ENCODE data around the gene TRDN. TPM values are rescaled to one million over a fixed set of nuclear protein-coding genes. Genes with fewer than 3 reads are reported as not detected.

Gene TRDN
- total RNA-seq, 1 donor from 2014 or later = not detected

DNA sequence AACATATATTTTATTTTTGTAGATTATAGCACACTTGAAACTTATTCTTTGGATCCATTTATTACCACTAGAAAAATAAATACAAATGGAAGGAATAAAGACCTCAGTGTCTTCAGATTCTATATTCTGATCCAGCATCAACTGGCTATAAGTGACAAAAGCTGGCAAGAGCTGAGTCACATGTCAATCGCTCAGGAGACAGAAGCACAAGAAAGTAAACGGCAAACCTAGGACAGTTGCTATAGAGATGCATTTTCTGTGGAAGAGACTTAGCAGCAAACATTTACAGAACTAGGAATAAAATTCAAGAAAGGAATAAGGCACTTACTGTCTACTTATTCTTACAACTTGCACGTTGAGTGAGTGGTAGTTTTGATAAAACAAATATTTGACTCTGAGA is 410.4 kb downstream of the TRDN start:
- Histone ChIP-seq H3K27ac (no peak overlapping the region), H3K9me3 (no peaks in the 10 kb centered on the region), H3K36me3 (no peaks in the 10 kb centered on the region), H3K4me3 (no peak overlapping the region), H3K4me1 (no peaks in the 10 kb centered on the region), H3K27me3 (no peaks in the 10 kb centered on the region)
- no peak for DNase-seq (ENCODE audit: low spot score in 2 of 2)
- intact Hi-C loops (cut with DNase I) = no loop called here
- TF ChIP-seq, protein P1, sequence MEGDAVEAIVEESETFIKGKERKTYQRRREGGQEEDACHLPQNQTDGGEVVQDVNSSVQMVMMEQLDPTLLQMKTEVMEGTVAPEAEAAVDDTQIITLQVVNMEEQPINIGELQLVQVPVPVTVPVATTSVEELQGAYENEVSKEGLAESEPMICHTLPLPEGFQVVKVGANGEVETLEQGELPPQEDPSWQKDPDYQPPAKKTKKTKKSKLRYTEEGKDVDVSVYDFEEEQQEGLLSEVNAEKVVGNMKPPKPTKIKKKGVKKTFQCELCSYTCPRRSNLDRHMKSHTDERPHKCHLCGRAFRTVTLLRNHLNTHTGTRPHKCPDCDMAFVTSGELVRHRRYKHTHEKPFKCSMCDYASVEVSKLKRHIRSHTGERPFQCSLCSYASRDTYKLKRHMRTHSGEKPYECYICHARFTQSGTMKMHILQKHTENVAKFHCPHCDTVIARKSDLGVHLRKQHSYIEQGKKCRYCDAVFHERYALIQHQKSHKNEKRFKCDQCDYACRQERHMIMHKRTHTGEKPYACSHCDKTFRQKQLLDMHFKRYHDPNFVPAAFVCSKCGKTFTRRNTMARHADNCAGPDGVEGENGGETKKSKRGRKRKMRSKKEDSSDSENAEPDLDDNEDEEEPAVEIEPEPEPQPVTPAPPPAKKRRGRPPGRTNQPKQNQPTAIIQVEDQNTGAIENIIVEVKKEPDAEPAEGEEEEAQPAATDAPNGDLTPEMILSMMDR (IDR thresholded peaks at IDR 0.05) = no peak

DNA sequence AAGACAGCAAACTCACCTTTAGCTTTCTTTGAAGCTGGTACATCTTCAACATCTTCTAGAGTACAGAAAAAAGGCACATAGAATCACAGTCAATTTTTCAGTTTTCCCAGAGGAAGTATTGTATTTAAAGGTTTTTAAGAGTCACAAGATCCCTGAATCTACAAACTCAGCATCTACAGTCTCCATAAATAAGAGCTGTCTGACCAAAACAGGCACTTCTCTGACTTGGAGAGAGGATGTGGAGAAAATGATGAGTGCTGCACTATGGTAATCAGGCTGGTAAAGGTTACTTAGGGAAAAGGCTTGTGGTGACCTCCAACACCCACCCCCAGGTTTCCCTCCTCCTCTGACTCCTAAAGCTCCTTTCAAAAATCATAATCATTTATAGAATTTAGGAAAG is 412.7 kb downstream of the TRDN start:
- TF ChIP-seq, protein P1 (IDR thresholded peaks at IDR 0.05) = no peak
- intact Hi-C loops (cut with DNase I) = no loop called here

DNA sequence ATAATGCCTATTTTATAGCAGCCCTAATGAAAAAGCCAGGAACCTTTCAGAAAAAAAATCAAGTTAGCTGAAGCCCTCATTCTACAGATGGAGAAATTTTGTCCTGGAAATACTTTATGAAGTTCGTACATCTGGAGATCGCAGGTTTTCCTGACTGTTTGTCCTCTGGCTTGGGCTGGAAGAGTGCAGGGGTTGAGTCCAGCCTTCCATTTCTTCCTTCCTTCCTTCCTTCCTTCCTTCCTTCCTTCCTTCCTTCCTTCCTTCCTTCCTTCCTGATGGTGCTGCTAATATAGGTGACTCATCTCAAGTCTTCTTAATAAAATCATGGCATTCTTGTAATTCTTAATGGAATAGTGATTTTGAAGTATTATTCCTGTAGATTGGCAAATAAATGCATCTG is 413.3 kb downstream of the TRDN start:
- Histone ChIP-seq H3K36me3 (no peaks in the 10 kb centered on the region), H3K27me3 (no peaks in the 10 kb centered on the region), H3K27ac (no peak overlapping the region), H3K4me1 (no peaks in the 10 kb centered on the region), H3K9me3 (no peaks in the 10 kb centered on the region), H3K4me3 (no peak overlapping the region)
- no peak for DNase-seq (ENCODE audit: low spot score in 2 of 2)
- TF ChIP-seq, protein P1 (IDR thresholded peaks at IDR 0.05) = no peak
- intact Hi-C loops (cut with DNase I) = no loop called here

More for the DNA sequence above, 412.7 kb downstream of the TRDN start:
- Histone ChIP-seq H3K9me3 (no peaks in the 10 kb centered on the region), H3K36me3 (no peaks in the 10 kb centered on the region), H3K27ac (no peak overlapping the region), H3K27me3 (no peaks in the 10 kb centered on the region), H3K4me1 (no peaks in the 10 kb centered on the region), H3K4me3 (no peak overlapping the region)
- DNase-seq (ENCODE audit: low spot score in 2 of 2) = no peak

GRCh38 chr6:123215211-123215610 is 421.5 kb downstream of the TRDN start:
- no peaks in the 10 kb centered on the region for H3K9me3 ChIP-seq
- H3K4me1 ChIP-seq = no peaks in the 10 kb centered on the region
- DNase-seq (ENCODE audit: low spot score in 2 of 2) = no peak
- TF ChIP-seq, protein P1 (IDR thresholded peaks at IDR 0.05) = no peak
- intact Hi-C loops (cut with DNase I) = no loop called here
- H3K27me3 ChIP-seq = no peaks in the 10 kb centered on the region
- H3K27ac ChIP-seq = no peak overlapping the region
- H3K4me3 ChIP-seq = no peak overlapping the region
- H3K36me3 ChIP-seq = no peaks in the 10 kb centered on the region

DNA sequence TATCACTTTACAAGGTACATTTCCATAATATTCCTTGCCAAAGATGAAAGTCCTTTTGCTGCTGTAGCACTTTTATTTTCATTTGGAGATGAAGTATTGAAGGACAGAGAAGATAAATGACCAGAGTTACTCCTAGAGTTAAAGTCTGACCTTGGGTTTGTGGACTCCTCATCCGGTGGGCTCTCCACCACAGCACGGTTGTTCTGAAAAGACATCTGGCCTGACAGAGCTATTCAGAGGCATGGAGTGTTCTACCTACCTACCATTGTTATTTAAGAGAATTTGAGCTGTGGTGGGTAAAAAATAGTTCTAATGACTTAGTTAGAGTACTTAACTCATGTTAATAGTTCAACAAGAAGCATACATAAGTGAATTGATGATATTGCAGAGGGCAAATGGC is 422.3 kb downstream of the TRDN start:
- Histone ChIP-seq H3K27me3 (no peaks in the 10 kb centered on the region), H3K4me1 (no peaks in the 10 kb centered on the region), H3K27ac (no peak overlapping the region), H3K36me3 (no peaks in the 10 kb centered on the region), H3K9me3 (no peaks in the 10 kb centered on the region), H3K4me3 (no peak overlapping the region)
- intact Hi-C loops (cut with DNase I) = no loop called here
- no peak for DNase-seq (ENCODE audit: low spot score in 2 of 2)
- TF ChIP-seq, protein P1 (IDR thresholded peaks at IDR 0.05) = no peak

DNA sequence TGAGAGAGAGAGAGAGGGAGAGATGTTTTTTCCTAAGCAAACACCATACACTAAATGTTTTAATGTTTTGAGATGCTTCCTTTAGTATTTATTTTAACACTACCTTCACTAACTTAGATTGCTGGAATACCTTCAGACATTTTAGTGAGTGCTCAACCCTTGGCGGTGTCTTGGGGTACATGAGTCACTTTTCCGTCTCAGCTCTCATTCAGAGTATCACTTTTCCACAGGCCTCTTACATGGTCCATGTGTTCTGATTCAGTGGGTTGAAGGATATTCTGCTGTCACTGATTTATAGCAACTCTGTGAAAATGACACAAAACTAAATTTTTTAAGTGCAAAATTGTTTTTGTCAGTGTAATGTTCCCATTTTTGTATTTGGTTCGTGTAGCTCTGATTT is 422.8 kb downstream of the TRDN start:
- H3K27ac ChIP-seq = no peak overlapping the region
- intact Hi-C loops (cut with DNase I) = no loop called here
- no peak for DNase-seq (ENCODE audit: low spot score in 2 of 2)
- H3K9me3 ChIP-seq = no peaks in the 10 kb centered on the region
- no peak overlapping the region for H3K4me3 ChIP-seq
- H3K36me3 ChIP-seq = no peaks in the 10 kb centered on the region
- TF ChIP-seq, protein P1 (IDR thresholded peaks at IDR 0.05) = no peak
- no peaks in the 10 kb centered on the region for H3K4me1 ChIP-seq
- H3K27me3 ChIP-seq = no peaks in the 10 kb centered on the region

All from ascending aorta (tissue), 2 donors.